Mesenchymal stem cell (in vitro differentiated cells and primary cell): ENCODE measurements around the gene ENPP4.

ENCODE experiments used
- DNase-seq: peaks from one replicate; pipeline ENCODE4 v3.0.0-alpha.2; 2013
- H2AFZ ChIP-seq: one replicate; pipeline ENCODE4 v1.6.1; 2013; ENCODE audit warnings: low read depth, mild to moderate bottlenecking, control low read depth, inconsistent platforms, low read length, moderate library complexity
- H2AK5ac ChIP-seq: 2 replicates; pipeline ENCODE4 v1.6.1; 2013; ENCODE audit warnings: low read length, moderate library complexity, mild to moderate bottlenecking, inconsistent platforms; ENCODE audit not compliant: severe bottlenecking
- H2BK120ac ChIP-seq: one replicate; pipeline ENCODE4 v1.6.1; 2013; ENCODE audit warnings: low read depth, mild to moderate bottlenecking, inconsistent platforms, low read length, moderate library complexity
- H2BK12ac ChIP-seq, 2 experiments: one replicate each; pipeline ENCODE4 v1.6.1; 2013; ENCODE audit warnings: inconsistent platforms in 2 of 2, low read length in 2 of 2, mild to moderate bottlenecking in 2 of 2, moderate library complexity in 2 of 2, control low read depth in 1 of 2
- H2BK15ac ChIP-seq: one replicate; pipeline ENCODE4 v1.6.1; 2013; ENCODE audit warnings: mild to moderate bottlenecking, low read depth, inconsistent platforms; ENCODE audit not compliant: poor library complexity, severe bottlenecking
- H2BK5ac ChIP-seq: 2 replicates; pipeline ENCODE4 v1.6.1; 2013; ENCODE audit warnings: low read depth, mild to moderate bottlenecking, low read length, control low read depth, inconsistent platforms; ENCODE audit not compliant: poor library complexity, severe bottlenecking
- H3K14ac ChIP-seq, 2 experiments: one replicate each; pipeline ENCODE4 v1.6.1; 2013; ENCODE audit warnings: inconsistent platforms in 2 of 2, low read length in 2 of 2, control low read depth in 1 of 2, mild to moderate bottlenecking in 1 of 2, moderate library complexity in 1 of 2
- H3K18ac ChIP-seq, 2 experiments: one replicate each; pipeline ENCODE4 v1.6.1; 2013; ENCODE audit warnings: inconsistent platforms in 2 of 2, low read length in 2 of 2, control low read depth in 1 of 2, low read depth in 1 of 2, mild to moderate bottlenecking in 1 of 2
- H3K23ac ChIP-seq, 2 experiments: one replicate each; pipeline ENCODE4 v1.6.1; 2013; ENCODE audit warnings: inconsistent platforms in 2 of 2, low read length in 2 of 2, mild to moderate bottlenecking in 2 of 2, moderate library complexity in 2 of 2, control low read depth in 1 of 2
- H3K27ac ChIP-seq: 2 replicates; pipeline ENCODE4 v1.5.1; 2013; ENCODE audit warnings: mild to moderate bottlenecking, moderate library complexity, low read length, control low read depth, inconsistent platforms; ENCODE audit not compliant: poor library complexity, severe bottlenecking
- H3K27me3 ChIP-seq, 2 experiments: 2 replicates each; pipeline versions ENCODE4 v1.6.1 to v1.7.0; 2013; ENCODE audit warnings: low read length in 2 of 2, mild to moderate bottlenecking in 2 of 2, moderate library complexity in 2 of 2, control low read depth in 1 of 2, inconsistent platforms in 1 of 2; ENCODE audit not compliant: control insufficient read depth in 1 of 2, insufficient read depth in 1 of 2
- H3K36me3 ChIP-seq, 2 experiments: 2 replicates each; pipeline versions ENCODE4 v1.6.1 to v1.7.0; 2013; ENCODE audit warnings: low read length in 2 of 2, control low read depth in 1 of 2, inconsistent platforms in 1 of 2, low read depth in 1 of 2, mild to moderate bottlenecking in 1 of 2; ENCODE audit not compliant: insufficient read depth in 2 of 2, control insufficient read depth in 1 of 2
- H3K4ac ChIP-seq, 2 experiments: one replicate each; pipeline ENCODE4 v1.6.1; 2013; ENCODE audit warnings: inconsistent platforms in 2 of 2, low read length in 2 of 2, mild to moderate bottlenecking in 2 of 2, moderate library complexity in 2 of 2, control low read depth in 1 of 2, low read depth in 1 of 2
- H3K4me1 ChIP-seq: 2 replicates; pipeline ENCODE4 v1.6.1; 2013; ENCODE audit warnings: low read depth, low read length, control low read depth; ENCODE audit not compliant: control insufficient read depth, insufficient read depth
- H3K4me2 ChIP-seq: 2 replicates; pipeline ENCODE4 v1.6.1; 2013; ENCODE audit warnings: low read length, mild to moderate bottlenecking, inconsistent platforms; ENCODE audit not compliant: poor library complexity, severe bottlenecking
- H3K4me3 ChIP-seq, 2 experiments: 2 replicates each; pipeline versions ENCODE4 v1.5.1 to v1.7.0; 2013; ENCODE audit warnings: low read length in 2 of 2, mild to moderate bottlenecking in 2 of 2, control low read depth in 1 of 2, low read depth in 1 of 2; ENCODE audit not compliant: insufficient read depth in 1 of 2
- H3K79me1 ChIP-seq: replicated peaks from 2 replicates; pipeline ENCODE4 v1.6.1; 2013; ENCODE audit warnings: mild to moderate bottlenecking, control low read depth, low read length, inconsistent platforms; ENCODE audit not compliant: poor library complexity, severe bottlenecking
- H3K9ac ChIP-seq: 2 replicates; pipeline ENCODE4 v1.7.0; 2013; ENCODE audit warnings: mild to moderate bottlenecking, low read length, moderate library complexity
- H3K9me3 ChIP-seq: 2 replicates; pipeline ENCODE4 v1.7.0; 2013; ENCODE audit warnings: mild to moderate bottlenecking, low read length; ENCODE audit not compliant: control insufficient read depth
- H4K8ac ChIP-seq: one replicate; pipeline ENCODE4 v1.6.1; 2013; ENCODE audit warnings: inconsistent platforms, mild to moderate bottlenecking, low read length, moderate library complexity
- H4K91ac ChIP-seq: one replicate; pipeline ENCODE4 v1.6.1; 2013; ENCODE audit warnings: mild to moderate bottlenecking, low read length, inconsistent platforms
- WGBS: methylation state at CpG from one replicate; pipeline ENCODE4 v1.1.7; 2013; ENCODE audit warnings: mixed read lengths; 5-methylcytosine and 5-hydroxymethylcytosine counted together

ENPP4 gene

DNA sequence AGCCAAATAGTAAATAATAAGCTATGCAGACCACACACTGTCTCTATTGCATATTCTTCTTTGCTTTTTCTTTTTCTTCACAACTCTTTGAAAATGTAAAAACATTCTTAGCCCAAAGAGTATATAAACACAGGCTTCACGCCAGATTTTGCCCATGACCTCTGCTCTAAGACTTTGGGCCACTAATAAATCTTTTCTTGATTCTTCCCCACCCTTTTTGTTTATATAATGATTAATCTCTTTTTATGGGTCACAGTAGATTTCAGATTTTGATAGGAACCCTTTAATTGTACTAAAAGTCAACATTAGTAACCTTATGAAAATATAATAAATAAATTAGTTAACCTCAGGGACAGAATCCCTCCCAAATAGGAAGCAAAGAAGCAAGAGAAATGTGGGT lies 56.8 kb downstream of the ENPP4 start:
- H3K9ac ChIP-seq: no peak overlapping the region
- no peaks in the 10 kb centered on the region for H3K9me3 ChIP-seq
- DNase-seq: no peak
- no peak overlapping the region for H3K18ac ChIP-seq
- no peak overlapping the region for H2AK5ac ChIP-seq
- H3K4me3 ChIP-seq: no peak overlapping the region
- no peak overlapping the region for H2BK12ac ChIP-seq
- H4K8ac ChIP-seq: no peak overlapping the region
- H2BK15ac ChIP-seq: no peak overlapping the region
- no peak overlapping the region for H3K14ac ChIP-seq
- H2AFZ ChIP-seq: no peak overlapping the region
- H3K27ac ChIP-seq: no peak overlapping the region
- no peaks in the 10 kb centered on the region for H3K4me1 ChIP-seq
- 33% methylated on average over 1 of the region's 1 CpG for WGBS
- H3K23ac ChIP-seq: no peak overlapping the region
- no peaks in the 10 kb centered on the region for H3K36me3 ChIP-seq
- no peak overlapping the region for H2BK5ac ChIP-seq
- no peaks in the 10 kb centered on the region for H3K27me3 ChIP-seq
- no peak overlapping the region for H3K4me2 ChIP-seq
- no peak overlapping the region for H3K4ac ChIP-seq
- H3K79me1 ChIP-seq: no peaks in the 10 kb centered on the region
- no peak overlapping the region for H4K91ac ChIP-seq
- H2BK120ac ChIP-seq: no peak overlapping the region

DNA sequence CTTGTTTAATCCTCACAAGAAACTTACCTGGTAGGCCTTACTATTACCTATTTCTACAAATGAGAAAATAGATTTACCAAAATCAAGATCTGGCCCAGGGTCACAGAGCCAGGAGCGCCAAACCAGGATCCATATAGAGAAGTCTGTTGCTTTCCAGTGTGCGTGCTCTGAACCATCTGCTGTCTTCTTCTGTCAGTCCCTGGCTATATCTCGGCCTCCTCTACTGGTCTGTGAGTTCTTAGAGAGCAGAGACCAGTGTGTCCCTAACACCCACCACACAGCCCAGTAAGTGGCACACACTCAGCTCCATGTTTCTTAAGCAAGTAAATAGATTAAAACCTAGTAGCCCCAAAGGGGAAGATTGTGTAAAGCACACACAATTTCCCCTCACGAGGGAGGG lies 59.9 kb downstream of the ENPP4 start:
- H3K4ac ChIP-seq: no peak overlapping the region
- no peaks in the 10 kb centered on the region for H3K79me1 ChIP-seq
- H3K27me3 ChIP-seq: no peaks in the 10 kb centered on the region
- no peak overlapping the region for H3K14ac ChIP-seq
- no peak overlapping the region for H4K8ac ChIP-seq
- no peak overlapping the region for H3K4me2 ChIP-seq
- no peaks in the 10 kb centered on the region for H3K9me3 ChIP-seq
- no peaks in the 10 kb centered on the region for H3K36me3 ChIP-seq
- H4K91ac ChIP-seq: no peak overlapping the region
- H3K9ac ChIP-seq: no peak overlapping the region
- no peak overlapping the region for H3K18ac ChIP-seq
- 89% methylated on average over 4 of the region's 4 CpGs for WGBS
- H3K23ac ChIP-seq: no peak overlapping the region
- no peak for DNase-seq
- H2BK12ac ChIP-seq: no peak overlapping the region
- no peak overlapping the region for H2BK120ac ChIP-seq
- H3K4me1 ChIP-seq: no peaks in the 10 kb centered on the region
- H2AFZ ChIP-seq: no peak overlapping the region
- H2BK5ac ChIP-seq: peak overlapping the region; percentile 9
- no peak overlapping the region for H3K4me3 ChIP-seq
- no peak overlapping the region for H3K27ac ChIP-seq
- H2AK5ac ChIP-seq: no peak overlapping the region
- H2BK15ac ChIP-seq: no peak overlapping the region

DNA sequence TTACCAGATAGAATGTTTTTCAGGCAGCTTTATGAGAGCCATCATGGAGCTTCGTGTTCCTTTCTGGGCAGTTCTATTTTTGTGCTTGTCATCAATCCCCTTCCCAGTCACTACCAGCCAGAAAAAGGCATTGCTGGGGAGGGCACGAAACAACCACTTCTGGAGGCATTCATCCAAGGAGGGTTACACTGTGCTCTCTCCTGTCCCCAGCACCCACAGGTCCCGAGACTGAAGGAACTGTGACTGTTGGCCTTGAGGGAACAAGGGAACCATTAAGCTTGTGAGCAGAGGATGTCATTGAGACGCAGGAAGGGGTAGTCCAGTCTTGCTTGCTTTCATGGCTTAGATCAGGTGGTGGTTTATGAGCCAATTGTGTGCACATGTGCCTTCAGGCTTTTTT lies 61.1 kb downstream of the ENPP4 start:
- Histone ChIP-seq H2BK12ac (no peak overlapping the region), H3K4me3 (no peak overlapping the region), H3K18ac (no peak overlapping the region), H2AFZ (no peak overlapping the region), H4K8ac (no peak overlapping the region), H2AK5ac (no peak overlapping the region), H2BK15ac (no peak overlapping the region), H3K4ac (no peak overlapping the region), H3K23ac (no peak overlapping the region), H2BK120ac (no peak overlapping the region), H3K9ac (no peak overlapping the region), H2BK5ac (no peak overlapping the region), H4K91ac (no peak overlapping the region), H3K27me3 (no peaks in the 10 kb centered on the region), H3K14ac (no peak overlapping the region), H3K4me2 (no peak overlapping the region), H3K27ac (no peak overlapping the region), H3K36me3 (no peaks in the 10 kb centered on the region), H3K4me1 (no peaks in the 10 kb centered on the region), H3K9me3 (no peaks in the 10 kb centered on the region), H3K79me1 (no peaks in the 10 kb centered on the region)
- DNase-seq: no peak
- WGBS: 64% methylated on average over 3 of the region's 4 CpGs

DNA sequence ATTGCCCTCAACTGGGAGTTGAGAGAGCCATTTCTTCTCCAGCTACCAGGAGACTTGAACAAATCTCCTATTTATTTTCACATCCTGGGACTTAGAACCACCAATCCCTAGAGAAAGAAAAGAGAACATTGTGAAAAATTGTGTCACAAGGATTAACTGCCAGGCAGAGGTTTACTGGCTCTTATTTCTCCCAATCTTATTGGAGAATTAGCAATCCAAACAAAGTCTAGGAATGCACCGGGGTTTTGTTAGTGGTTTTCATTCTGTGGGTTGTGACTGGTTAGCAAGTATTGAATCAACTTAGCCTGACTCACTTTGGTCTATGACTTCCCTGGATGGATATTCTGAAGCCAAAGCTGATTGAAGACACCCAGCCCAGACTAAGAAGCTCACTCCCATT lies 62.2 kb downstream of the ENPP4 start:
- H3K9me3 ChIP-seq: no peaks in the 10 kb centered on the region
- H2AK5ac ChIP-seq: no peak overlapping the region
- no peak overlapping the region for H2BK5ac ChIP-seq
- H2BK15ac ChIP-seq: no peak overlapping the region
- H3K4ac ChIP-seq: no peak overlapping the region
- H3K4me2 ChIP-seq: no peak overlapping the region
- no peak overlapping the region for H4K8ac ChIP-seq
- no peak overlapping the region for H4K91ac ChIP-seq
- no CpG with 5 or more reads among the region's 1 CpG for WGBS
- H3K4me3 ChIP-seq: no peak overlapping the region
- no peaks in the 10 kb centered on the region for H3K27me3 ChIP-seq
- DNase-seq: peak; percentile 18
- H3K14ac ChIP-seq: no peak overlapping the region
- H2BK120ac ChIP-seq: no peak overlapping the region
- no peaks in the 10 kb centered on the region for H3K79me1 ChIP-seq
- no peak overlapping the region for H3K9ac ChIP-seq
- no peak overlapping the region for H3K18ac ChIP-seq
- H3K4me1 ChIP-seq: no peaks in the 10 kb centered on the region
- no peaks in the 10 kb centered on the region for H3K36me3 ChIP-seq
- H3K27ac ChIP-seq: no peak overlapping the region
- H3K23ac ChIP-seq: no peak overlapping the region
- no peak overlapping the region for H2BK12ac ChIP-seq
- H2AFZ ChIP-seq: no peak overlapping the region
